GM19395 (cell line): ENCODE data around the gene SUPT4H1.

Experiments used
- ATAC-seq: cut with Tn5 transposase; IDR thresholded peaks from one replicate; pipeline ENCODE4 v1.9.1; 2021; ENCODE audit warnings: mild to moderate bottlenecking, moderate library complexity; ENCODE audit not compliant: unreplicated experiment

Gene SUPT4H1

GRCh38 chr17:58307468-58308172, 44.4 kb downstream of the SUPT4H1 start:
- no peak for ATAC-seq

- ATAC-seq: no peak
These were observed 45.7 kb downstream of the SUPT4H1 start for GRCh38 chr17:58306131-58306951.

DNA sequence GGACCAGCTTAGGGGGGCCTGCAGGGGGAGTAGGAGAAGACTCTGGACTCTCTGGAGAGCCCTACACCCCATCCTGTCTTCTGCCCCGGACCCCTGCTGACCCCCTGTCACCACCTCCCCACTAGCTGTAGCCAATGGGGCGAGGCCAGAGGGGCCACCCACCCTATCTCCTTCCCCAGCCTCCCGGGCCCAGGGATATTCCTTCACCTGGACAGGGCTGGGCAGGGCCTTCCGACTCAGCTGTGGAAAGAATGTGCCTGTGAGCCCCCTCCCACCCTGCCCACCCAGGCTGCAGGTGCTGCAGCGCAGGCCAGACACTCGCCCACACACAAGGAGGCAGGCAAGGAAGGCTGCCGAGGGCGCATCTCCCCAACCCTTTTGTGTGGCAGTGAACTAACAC, 46.4 kb downstream of the SUPT4H1 start:
- ATAC-seq: no peak

DNA sequence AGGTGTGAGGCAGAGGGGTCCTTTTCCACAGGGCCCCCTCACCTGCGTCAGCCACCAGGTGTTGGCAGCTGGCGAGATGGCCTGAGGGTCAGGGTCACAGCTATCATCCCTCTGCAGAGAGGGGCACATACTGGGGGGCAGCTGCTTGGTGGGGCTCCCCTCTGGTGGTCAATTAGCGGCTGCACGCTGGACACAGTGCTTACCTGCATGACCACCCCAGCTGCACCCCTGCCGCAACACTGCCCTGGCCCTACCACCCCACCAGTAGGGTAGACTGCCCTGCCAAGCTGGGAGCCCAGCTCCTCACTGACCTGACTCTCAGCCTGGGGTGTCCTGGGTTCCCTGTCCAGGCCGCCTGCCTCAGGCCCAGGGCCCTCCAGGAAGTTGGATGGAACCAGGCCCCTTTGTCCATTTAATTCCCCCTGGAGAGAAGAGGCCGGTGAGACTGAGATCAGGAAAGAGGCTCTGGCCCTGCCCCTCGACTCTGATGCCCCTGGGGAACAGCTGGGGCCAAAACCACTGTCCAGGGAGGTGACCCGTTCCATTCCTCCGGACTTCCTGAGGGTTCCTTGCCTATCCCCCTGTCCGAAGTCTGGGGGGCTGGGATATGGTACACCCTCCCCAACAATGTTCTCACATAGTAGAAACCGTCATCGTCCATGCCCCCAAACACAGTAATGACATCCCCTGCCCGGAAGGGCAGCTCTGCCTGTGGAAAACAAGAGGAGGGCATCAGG, 47.1 kb downstream of the SUPT4H1 start:
- no peak for ATAC-seq

DNA sequence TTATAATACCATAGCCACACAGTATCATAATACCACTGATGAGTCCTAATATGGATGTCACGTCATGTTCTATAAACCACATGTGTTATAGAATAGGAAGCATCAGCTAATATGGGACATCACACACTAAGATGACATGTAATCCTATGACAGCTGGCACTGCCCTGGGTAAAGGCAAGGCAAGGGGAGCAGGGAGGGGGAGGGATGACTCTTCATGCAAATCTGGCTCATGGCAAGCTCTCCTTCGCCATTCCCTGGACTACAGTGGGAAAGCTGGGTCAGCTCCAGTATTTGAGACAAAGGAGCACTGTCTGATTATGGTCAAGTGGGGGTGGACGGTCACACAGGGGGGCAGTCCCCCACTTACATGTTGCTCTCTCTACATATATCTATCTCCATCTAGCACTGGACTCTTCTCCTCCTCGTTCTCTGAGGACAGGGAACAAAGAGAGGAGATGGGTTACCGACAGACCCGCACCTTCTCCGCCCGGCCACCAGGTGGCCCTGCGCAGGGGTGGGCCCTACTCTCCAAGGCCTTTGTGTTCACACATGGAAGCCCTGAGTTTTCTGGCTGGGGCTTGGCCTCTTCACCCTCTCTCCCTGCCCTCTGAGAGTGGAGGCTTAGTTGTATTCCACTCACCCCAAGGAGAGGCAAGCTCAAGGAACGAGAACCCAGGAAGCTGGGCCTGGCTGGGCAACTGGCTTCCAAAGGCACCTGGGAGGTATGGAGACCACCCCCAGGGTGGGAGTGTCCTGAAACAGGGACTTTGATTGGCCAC, 47.8 kb downstream of the SUPT4H1 start:
- ATAC-seq: no peak

GRCh38 chr17:58302919-58303585, 48.9 kb downstream of the SUPT4H1 start:
- ATAC-seq: no peak

DNA sequence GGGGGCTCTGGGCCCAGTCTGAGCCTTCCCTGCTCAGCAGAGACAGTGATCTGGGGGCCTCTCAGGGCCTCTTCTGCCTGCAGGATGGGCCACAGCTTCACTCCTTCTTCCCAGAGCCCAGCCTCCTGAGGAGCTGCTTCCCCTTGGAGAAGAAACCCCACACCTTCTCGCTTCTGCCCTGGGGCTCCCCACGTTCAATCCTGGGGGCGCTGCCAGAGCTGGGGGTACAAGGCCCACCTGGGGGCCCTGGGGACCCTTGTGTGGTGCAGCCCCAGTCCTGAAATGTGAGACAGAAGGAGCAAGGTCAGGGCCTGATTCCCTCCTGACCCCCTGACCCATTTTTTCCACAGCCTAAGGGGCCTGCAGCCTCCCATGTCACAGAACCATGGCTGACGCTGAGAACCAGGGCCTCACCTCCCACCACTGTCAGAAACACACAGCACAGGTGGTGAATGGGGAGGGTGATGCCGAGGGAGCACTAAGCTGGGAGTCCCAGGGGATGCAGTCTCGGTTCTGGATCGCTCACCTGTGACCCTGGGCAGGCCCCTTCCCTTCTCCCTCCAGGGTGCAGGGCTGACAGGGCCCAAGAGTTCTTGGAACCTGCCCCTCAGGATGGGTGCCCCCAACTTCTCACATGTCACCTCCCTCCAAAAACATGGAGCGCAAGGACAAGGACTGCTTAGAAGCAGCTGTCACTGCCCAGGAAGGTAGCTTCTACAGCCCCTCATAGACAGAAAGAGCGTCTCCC, 49.7 kb downstream of the SUPT4H1 start:
- no peak for ATAC-seq

GRCh38 chr17:58301504-58302150, 50.4 kb downstream of the SUPT4H1 start:
- ATAC-seq: no peak

DNA sequence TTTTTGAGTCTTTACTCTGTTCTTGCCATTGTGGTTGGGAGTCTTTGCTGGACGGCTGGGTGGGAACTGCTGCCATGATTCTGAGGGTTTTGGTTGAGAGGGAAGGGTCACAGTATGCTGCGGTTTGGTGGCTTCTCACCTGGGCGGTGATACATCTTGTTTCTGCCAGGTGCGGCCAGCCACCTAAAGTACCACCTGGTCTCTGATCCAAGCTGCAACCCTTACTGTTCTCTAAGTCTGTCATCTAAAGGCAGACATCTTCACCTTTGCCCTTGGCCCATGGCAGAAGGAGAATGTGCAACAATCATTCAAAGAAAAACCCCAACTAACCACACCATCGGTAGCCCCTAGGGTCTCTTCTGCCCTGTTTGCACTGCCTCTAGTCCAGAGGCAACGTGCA, 51.7 kb downstream of the SUPT4H1 start:
- ATAC-seq: no peak
